NCI-H460 (cell line): ENCODE results near the gene SCO1. TPM values are rescaled to one million over a fixed set of nuclear protein-coding genes. Genes with fewer than 3 reads are reported as not detected.
A peak's percentile ranks its signal among the peaks of the same experiment; 100 is the strongest.
"Not testable (repeated sequence)": the region's sequence is repeated elsewhere in the genome, so short reads cannot be mapped to it uniquely, and the experiment has no call there.

Experiments used
- DNase-seq: peaks from one replicate; pipeline ENCODE4 v3.0.0-alpha.2; 2016; ENCODE audit warnings: low read depth; ENCODE audit errors: extremely low read depth
- total RNA-seq: library from RNA; depleted of rRNA; stranded (reverse); fragments of >200 nt; shearing (Covaris generic); gene quantifications from 2 replicates; pipeline ENCODE4 v1.2.3, GENCODE V29; 2014

SCO1 gene
- total RNA-seq, 1 experiment from 2014 or later: 62.8 TPM

GRCh38 chr17:10727192-10727591 is 29.9 kb upstream of the SCO1 start:
- DNase-seq: no peak

DNA sequence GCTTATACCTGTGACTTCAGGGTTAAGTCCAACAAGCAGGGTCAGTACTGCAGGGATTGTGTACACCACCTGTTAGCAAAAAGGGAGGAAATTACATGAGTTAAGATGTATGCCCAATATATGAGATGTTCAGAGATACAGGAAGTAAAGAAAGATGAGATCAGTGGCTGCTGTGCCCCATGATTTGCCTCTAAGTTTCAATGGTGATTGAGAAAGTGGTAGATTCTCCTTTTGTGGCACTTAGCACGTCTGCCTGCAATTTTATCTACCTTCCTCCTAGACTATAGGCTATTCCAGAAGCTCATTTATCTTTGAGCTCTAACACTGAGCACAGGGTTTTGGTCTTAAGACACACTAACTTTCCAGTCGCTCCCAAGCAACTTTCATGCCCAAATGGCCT is 28.9 kb upstream of the SCO1 start:
- DNase-seq: no peak

- no peak for DNase-seq
Observed at GRCh38 chr17:10725262-10725661, 27.9 kb upstream of the SCO1 start.

DNA sequence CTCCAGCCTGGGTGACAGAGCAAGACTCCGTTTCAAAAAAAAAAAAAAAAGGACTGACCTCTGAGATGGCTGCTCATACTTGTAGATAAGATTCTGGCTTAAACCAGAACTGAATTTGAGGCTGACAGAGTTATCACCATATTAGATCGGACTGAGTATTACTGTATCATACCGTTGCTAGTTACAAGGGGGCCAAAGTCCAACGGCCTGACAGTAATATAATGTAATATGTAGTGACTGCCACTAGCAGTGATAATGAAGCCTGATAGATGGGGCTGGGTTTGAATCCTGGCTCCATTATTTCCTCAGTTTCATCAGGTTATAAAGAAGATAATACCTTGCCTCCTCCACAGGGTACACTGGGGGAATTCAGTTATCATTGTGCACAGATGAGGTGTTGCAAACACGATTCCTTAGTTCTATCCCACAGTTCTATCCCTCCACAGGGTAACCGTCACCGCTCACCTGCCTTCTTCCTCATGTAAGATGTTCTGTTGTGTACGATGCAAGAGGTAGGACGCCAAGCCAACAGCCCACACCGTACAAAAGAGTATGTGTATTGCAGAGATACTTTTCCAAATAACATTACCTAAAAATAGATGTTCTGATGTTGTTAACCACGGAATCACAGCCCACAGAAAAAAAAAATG is 27.3 kb upstream of the SCO1 start:
- DNase-seq: no peak

DNA sequence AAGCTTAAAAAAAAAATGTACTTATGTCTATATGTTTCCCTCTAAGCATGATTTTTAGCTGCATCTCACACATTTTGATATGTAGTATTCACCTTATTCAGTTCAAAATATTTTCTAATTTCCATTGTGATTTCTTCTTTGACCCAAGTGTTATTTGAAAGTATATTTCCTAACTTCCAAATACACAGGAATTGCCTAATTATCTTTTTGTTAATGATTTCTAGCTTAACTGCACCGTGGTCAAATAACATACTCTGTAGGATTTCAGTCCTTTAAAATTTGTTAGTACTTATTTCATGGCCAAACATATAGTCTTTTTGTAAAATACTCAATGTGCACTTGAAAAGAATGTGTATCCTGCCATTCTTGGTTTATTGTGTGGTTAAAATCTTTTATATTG is 21.2 kb upstream of the SCO1 start:
- DNase-seq: no peak

GRCh38 chr17:10716218-10716617 is 18.9 kb upstream of the SCO1 start:
- no peak for DNase-seq

DNA sequence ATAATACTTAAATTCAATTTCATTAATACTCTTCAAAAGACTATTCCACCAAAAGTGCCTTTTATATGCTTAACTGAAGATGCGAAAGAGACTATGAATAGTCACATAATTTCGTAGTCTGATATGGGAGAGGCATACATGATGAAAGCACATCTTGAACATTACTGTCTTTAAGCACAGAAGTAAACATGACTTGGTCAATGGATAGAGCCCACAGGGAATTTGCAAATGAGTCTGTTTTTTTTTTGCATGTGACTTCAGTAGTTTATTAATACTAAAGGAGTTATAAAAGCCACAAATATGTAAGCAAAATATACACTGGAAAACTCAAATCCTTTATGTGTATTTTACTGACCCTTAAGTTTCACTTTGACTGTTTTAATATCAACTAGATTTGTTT is 16.0 kb upstream of the SCO1 start:
- DNase-seq: no peak

DNA sequence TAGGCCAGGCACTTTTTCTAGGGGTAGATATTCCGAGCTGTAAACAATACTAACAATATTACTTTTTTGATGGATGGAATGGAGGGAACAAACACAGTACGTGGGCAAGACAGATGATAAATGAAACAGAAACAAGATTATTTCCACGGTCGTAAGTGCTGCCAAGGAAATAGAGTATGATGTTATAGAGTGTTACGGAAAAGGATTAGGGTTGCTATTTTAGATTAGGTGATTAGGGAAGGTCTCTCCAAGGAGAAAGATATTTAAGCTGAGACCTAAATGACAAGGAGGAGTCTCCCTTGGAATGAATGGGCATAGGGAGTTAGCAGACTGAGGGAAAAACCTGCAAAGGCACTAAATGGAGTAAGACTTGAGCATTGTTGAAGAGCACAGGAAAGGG is 8.4 kb upstream of the SCO1 start:
- DNase-seq: no peak

DNA sequence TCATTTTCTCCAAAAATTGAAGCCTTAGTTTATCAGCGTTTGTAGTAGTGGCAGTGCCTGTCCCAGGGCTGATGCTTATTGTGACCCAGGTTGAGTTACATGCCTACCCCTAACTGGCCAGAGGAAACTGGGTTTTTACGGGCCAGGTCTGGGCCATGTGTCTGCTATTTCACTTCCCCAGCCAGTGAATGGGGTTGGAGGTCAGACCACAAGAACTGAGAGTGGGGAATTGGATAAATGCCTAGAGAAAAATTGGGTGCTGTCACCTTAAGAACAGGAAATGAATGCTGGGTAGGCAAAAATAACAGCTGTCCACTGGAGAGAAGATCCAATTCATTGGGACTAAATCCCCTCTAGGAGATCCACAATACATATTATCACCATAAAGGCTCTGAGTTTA is 5.2 kb upstream of the SCO1 start:
- DNase-seq: no peak

GRCh38 chr17:10699856-10700255 is 2.5 kb upstream of the SCO1 start:
- no peak for DNase-seq

- DNase-seq: no peak
Observed at GRCh38 chr17:10698096-10698818, 924 bp upstream of the SCO1 start.

DNA sequence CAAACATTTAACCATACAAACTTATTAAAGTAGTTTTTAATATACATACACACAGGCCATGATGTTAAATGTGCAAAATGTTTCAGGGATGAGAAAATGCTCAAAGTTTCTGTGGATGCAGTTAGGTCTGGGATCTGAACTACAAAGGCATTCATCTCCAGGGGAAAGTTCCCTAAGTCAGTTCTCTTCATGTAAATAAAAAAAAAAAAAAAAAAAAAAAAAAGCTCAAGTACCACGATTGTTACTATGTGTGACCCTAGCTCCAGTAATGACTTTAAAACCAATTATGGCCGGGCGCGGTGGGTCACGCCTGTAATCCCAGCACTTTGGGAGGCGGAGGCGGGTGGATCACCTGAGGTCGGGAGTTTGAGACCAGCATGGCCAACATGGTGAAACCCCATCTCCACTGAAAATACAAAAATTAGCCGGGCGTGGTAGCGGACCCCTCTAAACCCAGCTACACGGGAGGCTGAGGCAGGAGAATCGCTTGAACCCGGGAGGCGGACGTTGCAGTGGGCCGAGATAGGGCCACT is 1.4 kb downstream of the SCO1 start:
- not testable (repeated sequence) for DNase-seq

DNA sequence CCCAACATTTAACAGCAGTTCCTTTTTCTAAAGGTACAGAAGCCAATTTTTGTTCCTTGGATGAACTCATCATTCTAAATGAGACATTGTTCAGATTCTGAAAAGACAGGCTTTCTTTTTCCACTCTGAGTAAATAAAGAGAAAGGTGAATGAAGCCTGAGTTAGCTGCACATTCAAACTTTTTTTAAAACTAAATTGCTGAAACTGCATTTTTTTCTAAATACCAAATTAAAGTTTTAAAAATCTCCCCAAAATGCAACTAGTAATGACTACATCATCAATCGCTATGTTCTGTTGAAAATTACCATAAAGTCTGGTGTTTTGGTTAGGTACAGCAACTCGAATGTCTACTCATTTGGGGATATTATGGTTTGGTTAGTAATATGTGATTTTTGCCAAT is 9.8 kb downstream of the SCO1 start:
- DNase-seq: no peak

DNA sequence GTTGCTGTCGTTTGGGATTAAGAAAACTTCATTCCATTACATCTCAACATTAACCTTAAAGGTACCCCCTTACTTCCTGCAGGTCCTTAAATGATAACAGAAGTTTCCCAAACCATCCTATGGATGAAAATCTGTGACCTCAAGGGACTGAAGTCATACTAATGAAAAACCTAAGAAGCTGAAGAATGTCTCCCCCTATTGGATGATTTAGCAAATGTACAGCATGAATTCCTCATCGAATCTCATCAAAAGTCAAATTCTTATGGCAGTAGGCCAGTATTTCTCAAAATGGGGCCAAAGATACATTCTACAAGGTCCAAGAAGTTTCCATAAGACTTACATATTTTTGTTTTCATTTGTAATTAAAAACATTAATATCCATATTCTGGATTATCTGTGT is 13.5 kb downstream of the SCO1 start:
- peak; percentile 30 for DNase-seq

DNA sequence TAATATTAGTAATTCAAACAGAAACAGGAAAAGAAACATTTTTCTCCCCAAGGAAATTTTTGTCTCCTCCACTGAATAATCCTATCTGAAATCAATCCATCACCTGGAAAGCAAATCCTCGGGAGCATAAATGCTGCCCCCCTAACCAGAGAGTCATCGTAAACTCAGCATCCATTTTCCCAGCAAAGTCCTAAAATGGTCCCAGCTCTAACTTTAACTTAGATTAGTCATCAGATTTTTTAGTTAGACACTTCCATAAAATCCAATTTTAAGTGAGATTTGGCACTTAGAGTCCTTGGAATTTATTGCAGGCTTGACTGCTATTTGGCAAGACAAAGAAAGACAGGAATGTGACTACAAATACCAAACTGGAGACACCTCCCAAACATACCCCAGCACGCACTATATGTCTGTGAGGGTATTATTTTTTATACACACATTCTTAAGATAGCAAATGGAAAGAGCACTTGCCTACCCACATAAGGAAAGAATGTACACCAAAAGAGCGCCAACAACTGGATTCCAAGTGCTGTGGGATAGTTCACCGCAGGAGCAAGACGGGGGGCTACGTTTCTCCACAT is 15.4 kb downstream of the SCO1 start:
- no peak for DNase-seq

DNA sequence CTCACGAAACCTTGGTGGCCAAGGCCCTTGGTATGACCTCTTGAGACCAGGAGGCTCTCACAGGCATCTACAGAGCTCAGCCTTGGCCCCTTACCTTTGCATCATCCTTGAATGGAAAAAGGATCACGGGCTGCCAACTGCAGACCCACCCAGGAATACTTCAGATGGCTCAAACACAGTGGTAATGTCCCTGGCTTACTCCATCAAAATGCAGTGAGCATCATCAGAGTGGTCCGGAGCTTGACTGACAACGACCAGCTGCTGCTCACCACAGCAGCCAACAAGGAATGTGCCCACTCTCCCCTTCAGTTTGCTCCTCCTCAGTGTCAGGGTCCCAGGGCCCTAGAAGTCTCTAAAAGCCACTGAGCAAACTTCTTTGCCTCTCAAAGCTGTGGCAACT is 22.6 kb downstream of the SCO1 start:
- no peak for DNase-seq

GRCh38 chr17:10673312-10673711 is 24.0 kb downstream of the SCO1 start:
- no peak for DNase-seq

- DNase-seq: no peak
Observed at GRCh38 chr17:10668775-10669174, 28.6 kb downstream of the SCO1 start.

- no peak for DNase-seq
Observed at GRCh38 chr17:10666906-10667305, 30.4 kb downstream of the SCO1 start.

GRCh38 chr17:10664571-10664970 is 32.8 kb downstream of the SCO1 start:
- DNase-seq: no peak

DNA sequence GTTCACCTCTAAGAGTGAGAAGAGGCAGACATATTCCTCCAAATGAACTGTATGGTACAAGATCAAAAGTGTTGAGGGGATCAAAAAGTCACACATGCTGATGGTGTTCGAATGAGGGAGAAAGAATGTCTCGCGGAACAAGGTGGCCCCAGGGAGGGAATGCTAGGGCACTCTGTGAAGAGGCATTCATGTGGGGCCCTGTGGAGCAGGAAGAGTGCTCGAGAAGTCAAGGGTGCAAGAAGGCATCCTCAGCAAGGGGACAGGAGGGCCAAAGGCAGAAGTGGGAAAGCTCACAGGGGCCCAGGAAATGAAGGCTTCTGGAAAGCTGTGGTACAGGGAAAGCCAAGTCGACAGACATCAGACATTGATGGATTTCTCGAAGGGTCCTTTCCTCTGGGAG is 34.1 kb downstream of the SCO1 start:
- DNase-seq: no peak

- DNase-seq: no peak
Observed at GRCh38 chr17:10661437-10661836, 35.9 kb downstream of the SCO1 start.
